HUES48 (cell line): ENCODE results near the gene IGF2R.
A peak's percentile ranks its signal among the peaks of the same experiment; 100 is the strongest.
"Not testable (repeated sequence)": the region's sequence is repeated elsewhere in the genome, so short reads cannot be mapped to it uniquely, and the experiment has no call there.

ENCODE experiments used
- H3K27ac ChIP-seq: one replicate; pipeline ENCODE4 v1.7.0; 2013; ENCODE audit warnings: low read depth, low read length, inconsistent platforms
- H3K27me3 ChIP-seq: 2 replicates; pipeline ENCODE4 v1.6.1; 2013; ENCODE audit warnings: mild to moderate bottlenecking, low read length; ENCODE audit not compliant: control insufficient read depth, insufficient read depth
- H3K36me3 ChIP-seq: 2 replicates; pipeline ENCODE4 v1.6.1; 2013; ENCODE audit warnings: low read length; ENCODE audit not compliant: control insufficient read depth, insufficient read depth
- H3K4me1 ChIP-seq: 2 replicates; pipeline ENCODE4 v1.6.1; 2013; ENCODE audit warnings: mild to moderate bottlenecking, low read length; ENCODE audit not compliant: control insufficient read depth, insufficient read depth
- H3K4me3 ChIP-seq: 2 replicates; pipeline ENCODE4 v1.5.1; 2013; ENCODE audit warnings: mild to moderate bottlenecking, low read depth, low read length
- H3K9ac ChIP-seq: 2 replicates; pipeline ENCODE4 v1.6.1; 2013; ENCODE audit warnings: mild to moderate bottlenecking, low read depth, low read length, moderate library complexity
- H3K9me3 ChIP-seq: 2 replicates; pipeline ENCODE4 v1.6.1; 2013; ENCODE audit warnings: low read length; ENCODE audit not compliant: control insufficient read depth, insufficient read depth

IGF2R gene

GRCh38 chr6:159966981-159967380, 1.9 kb upstream of the IGF2R start:
- H3K9me3 ChIP-seq: no peaks in the 10 kb centered on the region
- H3K27ac ChIP-seq: no peak overlapping the region
- peaks cover 24% of the 10 kb centered on the region for H3K27me3 ChIP-seq
- peaks cover 18% of the 10 kb centered on the region for H3K4me1 ChIP-seq
- H3K4me3 ChIP-seq: no peak overlapping the region
- no peak overlapping the region for H3K9ac ChIP-seq
- H3K36me3 ChIP-seq: 0 out of 2 replicates have a peak, but pooled peaks cover 4% of the 10 kb centered on the region

- Histone ChIP-seq H3K27me3 (peaks cover 22% of the 10 kb centered on the region), H3K4me1 (peaks cover 24% of the 10 kb centered on the region)
- H3K9me3 ChIP-seq, H3K27ac ChIP-seq, H3K9ac ChIP-seq, H3K4me3 ChIP-seq, H3K36me3 ChIP-seq: not testable (repeated sequence)
Observed at GRCh38 chr6:159967621-159968020, 1.3 kb upstream of the IGF2R start.

DNA sequence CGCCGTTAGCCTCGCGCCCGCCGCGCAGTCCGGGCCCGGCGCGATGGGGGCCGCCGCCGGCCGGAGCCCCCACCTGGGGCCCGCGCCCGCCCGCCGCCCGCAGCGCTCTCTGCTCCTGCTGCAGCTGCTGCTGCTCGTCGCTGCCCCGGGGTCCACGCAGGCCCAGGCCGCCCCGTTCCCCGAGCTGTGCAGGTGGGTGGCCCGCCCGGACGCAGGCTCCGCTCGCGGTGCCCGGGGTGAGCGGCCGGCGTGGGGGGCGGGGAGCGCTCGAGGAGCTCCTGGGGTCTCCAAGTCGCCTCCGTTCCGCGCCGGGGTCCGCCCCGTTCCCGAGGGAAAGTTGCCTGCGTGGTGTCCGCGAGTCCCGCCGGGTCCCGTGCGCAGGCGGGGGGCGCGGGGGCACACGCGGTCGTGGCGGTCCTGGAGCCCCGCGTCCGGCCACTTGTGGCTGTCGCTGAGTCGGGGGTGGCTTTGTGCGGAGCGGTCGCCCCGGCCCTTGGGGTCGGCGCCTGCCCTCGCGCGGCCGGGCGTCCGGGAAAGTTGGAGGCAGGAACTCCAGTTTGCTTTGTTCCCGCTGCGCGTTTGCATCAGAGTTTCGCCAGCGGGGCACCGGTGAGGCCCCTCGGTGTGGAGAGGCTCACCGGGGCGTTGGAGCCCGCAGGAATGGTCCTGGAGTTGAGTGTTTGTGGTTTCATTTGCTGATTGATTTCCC, 476 bp downstream of the IGF2R start:
- peaks cover 40% of the 10 kb centered on the region for H3K4me1 ChIP-seq

DNA sequence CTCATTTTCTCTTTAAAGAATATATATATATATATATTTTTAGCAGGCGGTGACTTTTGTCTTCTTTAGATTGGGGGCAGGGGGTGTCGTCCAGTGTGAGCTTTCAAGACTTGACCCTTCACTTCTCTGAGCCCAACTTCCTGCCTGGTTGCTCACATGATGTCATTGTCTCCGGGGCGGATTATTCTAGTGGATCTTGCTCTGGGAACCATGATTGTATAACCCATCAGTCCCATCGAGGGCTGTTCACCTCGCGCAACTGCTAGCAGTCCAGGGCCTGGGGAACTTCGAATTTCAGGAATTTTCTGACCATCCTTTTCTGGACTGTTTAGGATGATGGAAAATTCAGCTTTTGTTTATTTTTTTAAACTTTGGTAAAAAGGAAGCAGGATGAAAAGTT, 1.0 kb downstream of the IGF2R start:
- H3K36me3 ChIP-seq: 0 out of 2 replicates have a peak, but pooled peaks cover 4% of the 10 kb centered on the region
- peak overlapping the region; percentile 86 for H3K9ac ChIP-seq
- H3K4me1 ChIP-seq: peaks cover 46% of the 10 kb centered on the region
- no peaks in the 10 kb centered on the region for H3K9me3 ChIP-seq
- peaks cover 7% of the 10 kb centered on the region; the same call in 1 of the 2 replicates for H3K27me3 ChIP-seq
- H3K27ac ChIP-seq: peak overlapping the region; percentile 84
- H3K4me3 ChIP-seq: peak overlapping the region; percentile 88

More for the DNA sequence above, 476 bp downstream of the IGF2R start:
- peak overlapping the region; percentile 84 for H3K27ac ChIP-seq
- H3K4me3 ChIP-seq: peak overlapping the region; percentile 88
- H3K9me3 ChIP-seq: no peaks in the 10 kb centered on the region
- peak overlapping the region; percentile 86 for H3K9ac ChIP-seq
- H3K27me3 ChIP-seq: peaks cover 12% of the 10 kb centered on the region; the same call in 1 of the 2 replicates
- H3K36me3 ChIP-seq: 0 out of 2 replicates have a peak, but pooled peaks cover 4% of the 10 kb centered on the region

- Histone ChIP-seq H3K4me1 (peaks cover 46% of the 10 kb centered on the region), H3K27ac (no peak overlapping the region), H3K9me3 (no peaks in the 10 kb centered on the region), H3K36me3 (0 out of 2 replicates have a peak, but pooled peaks cover 4% of the 10 kb centered on the region), H3K27me3 (peaks cover 4% of the 10 kb centered on the region; the same call in 1 of the 2 replicates), H3K4me3 (peak overlapping the region; percentile 88), H3K9ac (no peak overlapping the region)
Observed at GRCh38 chr6:159970659-159971063, 1.8 kb downstream of the IGF2R start.

GRCh38 chr6:159971341-159972178, 2.7 kb downstream of the IGF2R start:
- 0 out of 2 replicates have a peak, but pooled peaks cover 4% of the 10 kb centered on the region for H3K36me3 ChIP-seq
- no peak overlapping the region for H3K27ac ChIP-seq
- H3K4me3 ChIP-seq: no peak overlapping the region
- H3K27me3 ChIP-seq: no peaks in the 10 kb centered on the region
- no peak overlapping the region for H3K9ac ChIP-seq
- H3K4me1 ChIP-seq: peaks cover 47% of the 10 kb centered on the region
- no peaks in the 10 kb centered on the region for H3K9me3 ChIP-seq

GRCh38 chr6:159972506-159973268, 3.8 kb downstream of the IGF2R start:
- Histone ChIP-seq H3K36me3 (0 out of 2 replicates have a peak, but pooled peaks cover 4% of the 10 kb centered on the region), H3K4me3 (no peak overlapping the region), H3K9me3 (no peaks in the 10 kb centered on the region), H3K4me1 (peaks cover 59% of the 10 kb centered on the region), H3K27ac (peak overlapping the region; percentile 9), H3K27me3 (no peaks in the 10 kb centered on the region), H3K9ac (no peak overlapping the region)

DNA sequence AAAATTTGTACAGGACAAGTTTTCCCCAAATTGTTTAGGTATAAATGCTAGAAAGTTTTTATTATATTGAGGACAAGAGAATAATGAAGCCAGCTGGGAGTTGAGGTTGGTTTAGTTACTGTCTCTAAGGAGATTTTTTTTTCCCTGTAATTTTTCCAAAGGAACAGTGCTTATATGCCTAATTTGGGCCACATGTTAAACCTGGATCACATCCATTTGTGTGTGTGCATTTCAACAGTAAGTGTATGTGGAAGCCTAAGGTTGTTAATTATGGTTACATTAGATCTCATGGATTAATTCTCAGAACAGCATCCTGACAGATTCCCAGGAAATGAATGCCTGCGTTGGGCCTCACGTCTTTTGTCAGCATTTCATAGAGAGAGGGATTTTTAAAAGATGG, 4.5 kb downstream of the IGF2R start:
- H3K4me3 ChIP-seq: no peak overlapping the region
- H3K9me3 ChIP-seq: no peaks in the 10 kb centered on the region
- no peaks in the 10 kb centered on the region for H3K27me3 ChIP-seq
- no peak overlapping the region for H3K9ac ChIP-seq
- H3K4me1 ChIP-seq: peaks cover 66% of the 10 kb centered on the region
- H3K27ac ChIP-seq: no peak overlapping the region
- 0 out of 2 replicates have a peak, but pooled peaks cover 4% of the 10 kb centered on the region for H3K36me3 ChIP-seq

- no peaks in the 10 kb centered on the region for H3K9me3 ChIP-seq
- H3K9ac ChIP-seq: no peak overlapping the region
- no peak overlapping the region for H3K4me3 ChIP-seq
- H3K27me3 ChIP-seq: no peaks in the 10 kb centered on the region
- H3K27ac ChIP-seq: no peak overlapping the region
- 0 out of 2 replicates have a peak, but pooled peaks cover 4% of the 10 kb centered on the region for H3K36me3 ChIP-seq
- peaks cover 71% of the 10 kb centered on the region for H3K4me1 ChIP-seq
Observed at GRCh38 chr6:159973951-159974350, 5.1 kb downstream of the IGF2R start.

- Histone ChIP-seq H3K27me3 (no peaks in the 10 kb centered on the region), H3K9me3 (no peaks in the 10 kb centered on the region), H3K27ac (no peak overlapping the region), H3K4me3 (no peak overlapping the region), H3K36me3 (0 out of 2 replicates have a peak, but pooled peaks cover 4% of the 10 kb centered on the region), H3K9ac (no peak overlapping the region), H3K4me1 (peaks cover 78% of the 10 kb centered on the region)
Observed at GRCh38 chr6:159974932-159975331, 6.0 kb downstream of the IGF2R start.
